ENCODE results near the gene ITGAL.

ITGAL gene

GRCh38 chr16:30553393-30553899 is 80.9 kb downstream of the ITGAL start:
- Histone ChIP-seq H3K4me3 (no peak overlapping the region), H3K27ac (no peak overlapping the region)
- TF ChIP-seq, protein P1, sequence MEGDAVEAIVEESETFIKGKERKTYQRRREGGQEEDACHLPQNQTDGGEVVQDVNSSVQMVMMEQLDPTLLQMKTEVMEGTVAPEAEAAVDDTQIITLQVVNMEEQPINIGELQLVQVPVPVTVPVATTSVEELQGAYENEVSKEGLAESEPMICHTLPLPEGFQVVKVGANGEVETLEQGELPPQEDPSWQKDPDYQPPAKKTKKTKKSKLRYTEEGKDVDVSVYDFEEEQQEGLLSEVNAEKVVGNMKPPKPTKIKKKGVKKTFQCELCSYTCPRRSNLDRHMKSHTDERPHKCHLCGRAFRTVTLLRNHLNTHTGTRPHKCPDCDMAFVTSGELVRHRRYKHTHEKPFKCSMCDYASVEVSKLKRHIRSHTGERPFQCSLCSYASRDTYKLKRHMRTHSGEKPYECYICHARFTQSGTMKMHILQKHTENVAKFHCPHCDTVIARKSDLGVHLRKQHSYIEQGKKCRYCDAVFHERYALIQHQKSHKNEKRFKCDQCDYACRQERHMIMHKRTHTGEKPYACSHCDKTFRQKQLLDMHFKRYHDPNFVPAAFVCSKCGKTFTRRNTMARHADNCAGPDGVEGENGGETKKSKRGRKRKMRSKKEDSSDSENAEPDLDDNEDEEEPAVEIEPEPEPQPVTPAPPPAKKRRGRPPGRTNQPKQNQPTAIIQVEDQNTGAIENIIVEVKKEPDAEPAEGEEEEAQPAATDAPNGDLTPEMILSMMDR (IDR thresholded peaks at IDR 0.05): no peak
- DNase-seq (ENCODE audit: low spot score): no peak

GRCh38 chr16:30554557-30555314 is 82.2 kb downstream of the ITGAL start:
- no peak overlapping the region for H3K4me3 ChIP-seq
- no peak for DNase-seq (ENCODE audit: low spot score)
- no peak overlapping the region for H3K27ac ChIP-seq
- TF ChIP-seq, protein P1 (IDR thresholded peaks at IDR 0.05): no peak

DNA sequence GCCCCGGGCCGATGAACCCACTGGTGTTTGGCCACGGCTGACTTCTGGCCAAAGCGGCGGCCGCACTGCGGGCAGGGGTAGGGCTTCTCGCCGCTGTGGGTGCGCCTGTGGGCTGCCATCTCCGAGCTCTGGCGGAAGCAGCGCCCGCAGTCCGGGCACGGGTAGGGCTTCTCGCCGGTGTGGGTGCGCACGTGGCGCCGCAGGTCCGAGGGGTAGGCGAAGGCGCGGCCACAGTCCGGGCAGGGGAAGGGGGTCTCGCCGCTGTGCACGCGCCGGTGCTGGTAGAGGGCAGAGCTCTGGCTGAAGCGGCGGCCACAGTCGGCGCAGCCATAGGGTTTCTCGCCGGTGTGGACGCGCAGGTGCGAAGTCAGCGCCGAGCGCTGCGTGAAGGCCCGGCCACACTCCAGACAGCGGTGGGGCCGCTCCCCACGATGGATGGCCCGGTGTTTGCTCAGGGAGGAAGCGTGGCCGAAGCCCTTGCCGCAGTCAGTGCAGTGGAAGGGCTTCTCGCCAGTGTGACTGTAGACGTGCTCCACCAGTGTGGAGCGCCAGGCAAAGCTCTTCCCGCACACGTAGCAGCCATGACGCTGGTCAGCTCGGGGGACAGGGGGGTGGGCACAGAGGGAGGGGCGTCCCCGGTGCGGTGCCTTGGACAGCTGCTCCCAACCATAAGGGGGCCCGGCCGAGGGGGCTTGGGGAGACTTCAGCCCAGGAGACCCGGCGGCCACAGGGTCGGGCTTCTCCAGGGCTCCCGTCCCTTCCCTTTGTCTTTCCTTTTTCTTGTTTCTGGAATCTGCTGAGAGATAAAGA is 83.0 kb downstream of the ITGAL start:
- DNase-seq (ENCODE audit: low spot score): no peak
- TF ChIP-seq, protein P1 (IDR thresholded peaks at IDR 0.05): no peak
- H3K27ac ChIP-seq: no peak overlapping the region
- H3K4me3 ChIP-seq: no peak overlapping the region

GRCh38 chr16:30556125-30556473 is 83.6 kb downstream of the ITGAL start:
- TF ChIP-seq, protein P1 (IDR thresholded peaks at IDR 0.05): no peak
- no peak overlapping the region for H3K4me3 ChIP-seq
- DNase-seq (ENCODE audit: low spot score): no peak
- no peak overlapping the region for H3K27ac ChIP-seq

DNA sequence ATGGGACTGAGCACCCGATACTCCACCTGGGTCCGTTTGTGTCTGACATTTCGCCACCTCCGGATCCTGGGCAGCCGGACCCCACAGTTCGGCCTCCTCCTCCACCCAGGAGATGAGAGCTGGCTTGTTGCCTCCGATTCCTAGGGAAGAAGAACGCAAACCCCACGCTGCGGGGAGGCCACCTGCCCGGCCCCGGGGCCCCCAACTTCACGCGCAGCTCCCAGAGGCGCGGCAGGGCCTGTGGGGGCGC is 85.1 kb downstream of the ITGAL start:
- H3K27ac ChIP-seq: peak overlapping the region; percentile 87 to 94
- DNase-seq (ENCODE audit: low spot score): no peak
- H3K4me3 ChIP-seq: peak overlapping the region; percentile 96
- TF ChIP-seq, protein P1 (IDR thresholded peaks at IDR 0.05): no peak

- peak within 1 kb of the TSS; percentile 87 to 94 for H3K27ac ChIP-seq
- DNase-seq (ENCODE audit: low spot score): peak; percentile 99
- TF ChIP-seq, protein P1 (IDR thresholded peaks at IDR 0.05): no peak
Measured at GRCh38 chr16:30557957-30558788, 85.6 kb downstream of the ITGAL start, which contains the start of gene ZNF764. ZNF764 (minus strand) TSS chr16:30558374; CDS start chr16:30558182, 192 bp downstream.

More at GRCh38 chr16:30557957-30558788, 85.6 kb downstream of the ITGAL start, which contains the start of gene ZNF764:
- peak within 1 kb of the TSS; percentile 96 for H3K4me3 ChIP-seq

All from coronary artery (tissue), 2 donors.